GM12878 (cell line): Measurements from ENCODE around the gene TOMM22. TPM values are rescaled to one million over a fixed set of nuclear protein-coding genes. Genes with fewer than 3 reads are reported as not detected.

Source experiments
- ATAC-seq: fragments of 200-7000 bp; cut with Tn5 transposase; 3 replicates; pipeline ENCODE4 v1.9.1; 2020; ENCODE audit warnings: mild to moderate bottlenecking, moderate library complexity
- BruUV-seq: library from RNA; stranded (reverse); fragments of 400-500 nt; replicated peaks from 2 replicates; lab custom pipeline; 2021; lab: Mats Ljungman, UMichigan
- CTCF ChIA-PET: fragments of 300-600 bp; sonication (Branson Sonifier 250); formaldehyde crosslinking; extraction: SDS; loops from one replicate; lab custom pipeline; 2021; ENCODE audit warnings: inconsistent platforms; lab: Yijun Ruan, JAX
- POLR2A ChIA-PET: fragments of 350-600 bp; formaldehyde crosslinking; extraction: SDS; loops from one replicate; lab custom pipeline; 2021; ENCODE audit warnings: inconsistent platforms; lab: Charles Lee
- RAD21 ChIA-PET: fragments of 300-600 bp; sonication (Branson Sonifier 250); formaldehyde crosslinking; loops from one replicate; lab custom pipeline; 2023; ENCODE audit warnings: antibody characterized with exemption; ENCODE audit not compliant: unreplicated experiment; lab: Charles Lee
- SMC1A ChIA-PET: fragments of 300-600 bp; sonication (Branson Sonifier 250); formaldehyde crosslinking; loops from one replicate; lab custom pipeline; 2023; ENCODE audit not compliant: unreplicated experiment, uncharacterized antibody; lab: Charles Lee
- DNase-seq: peaks from one replicate; pipeline ENCODE4 v3.0.0-alpha.2; 2011; ENCODE audit warnings: low read depth, low spot score
- FAIRE-seq: peaks from 3 replicates; lab custom pipeline; 2011; peaks lifted over from hg19 to GRCh38; lab: Jason Lieb, UNC
- H2AFZ ChIP-seq: 2 replicates; pipeline ENCODE4 v1.6.0; 2011; ENCODE audit warnings: low read depth, low read length, control low read depth; ENCODE audit not compliant: control insufficient read depth
- H3K27ac ChIP-seq: 2 replicates; pipeline ENCODE4 v1.5.1; 2011; ENCODE audit warnings: control low read depth; ENCODE audit not compliant: control insufficient read depth, insufficient read depth
- H3K27me3 ChIP-seq, 2 experiments: replicated peaks in 1 of 2; 2 replicates each; pipeline versions ENCODE4 v1.6.0 to v1.6.1; 2011; ENCODE audit warnings: low read length in 1 of 2; ENCODE audit not compliant: control insufficient read depth in 2 of 2, insufficient read depth in 2 of 2
- H3K36me3 ChIP-seq, 2 experiments: 2 replicates each; pipeline ENCODE4 v1.5.1; 2011; ENCODE audit warnings: low read length in 1 of 2; ENCODE audit not compliant: control insufficient read depth in 2 of 2, insufficient read depth in 2 of 2
- H3K4me1 ChIP-seq: 2 replicates; pipeline ENCODE4 v1.6.1; 2011; ENCODE audit warnings: mild to moderate bottlenecking, low read length, moderate library complexity, mixed read lengths; ENCODE audit not compliant: control insufficient read depth, insufficient read depth
- H3K4me2 ChIP-seq: 2 replicates; pipeline ENCODE4 v1.6.0; 2011; ENCODE audit warnings: control low read depth; ENCODE audit not compliant: control insufficient read depth, insufficient read depth
- H3K4me3 ChIP-seq: fragments of 200-600 bp; sonication (generic); 2 replicates; pipeline ENCODE4 v1.5.1; 2016
- H3K79me2 ChIP-seq: 2 replicates; pipeline ENCODE4 v1.6.0; 2011; ENCODE audit warnings: low read length; ENCODE audit not compliant: control insufficient read depth, insufficient read depth
- H3K9ac ChIP-seq: 2 replicates; pipeline ENCODE4 v1.8.0; 2011; ENCODE audit warnings: low read length, control low read depth, mixed read lengths; ENCODE audit not compliant: control insufficient read depth, insufficient read depth
- H3K9me3 ChIP-seq: replicated peaks from 3 replicates; pipeline ENCODE4 v1.5.1; 2011; ENCODE audit warnings: mild to moderate bottlenecking, low read length; ENCODE audit not compliant: control insufficient read depth, insufficient read depth
- H4K20me1 ChIP-seq: 2 replicates; pipeline ENCODE4 v1.6.0; 2011; ENCODE audit not compliant: control insufficient read depth, insufficient read depth
- ASH2L ChIP-seq: fragments of 300-600, 200-600 bp; sonication (generic); IDR thresholded peaks from 2 replicates; pipeline ENCODE4 v1.6.1; 2017; ENCODE audit warnings: low read depth, mild to moderate bottlenecking, borderline replicate concordance
- CBX3 ChIP-seq: fragments of 200-600 bp; sonication (generic); IDR thresholded peaks from 2 replicates; pipeline ENCODE4 v1.6.1; 2016; ENCODE audit warnings: low read depth, borderline replicate concordance
- EED ChIP-seq: sonication (generic); IDR thresholded peaks from 2 replicates; pipeline ENCODE4 v1.6.1; 2016; ENCODE audit warnings: antibody characterized with exemption, low read depth
- FOXM1 ChIP-seq: IDR thresholded peaks from 2 replicates; pipeline ENCODE4 v1.6.1; 2012; ENCODE audit warnings: low read depth, mild to moderate bottlenecking, inconsistent platforms, low read length, moderate library complexity
- HCFC1 ChIP-seq: fragments of 150-350 bp; IDR thresholded peaks from 2 replicates; pipeline ENCODE4 v1.6.1; 2014; ENCODE audit warnings: low read length
- MEF2B ChIP-seq: fragments of 450-650 bp; IDR thresholded peaks from 2 replicates; pipeline ENCODE4 v1.6.1; 2018; ENCODE audit warnings: mild to moderate bottlenecking, moderate library complexity; ENCODE audit not compliant: partially characterized antibody, poor library complexity, severe bottlenecking
- MTA2 ChIP-seq: fragments of 450-650 bp; IDR thresholded peaks from 2 replicates; pipeline ENCODE4 v1.6.1; 2016; ENCODE audit warnings: low read depth, mild to moderate bottlenecking, moderate library complexity
- NBN ChIP-seq: fragments of 450-650 bp; IDR thresholded peaks from 2 replicates; pipeline ENCODE4 v1.6.1; 2016
- NR2F1 ChIP-seq: fragments of 450-650 bp; conservative IDR thresholded peaks from 2 replicates; pipeline ENCODE4 v1.6.1; 2017; ENCODE audit warnings: mild to moderate bottlenecking
- PAX5 ChIP-seq: IDR thresholded peaks from 2 replicates; pipeline ENCODE4 v1.6.1; 2011; ENCODE audit warnings: low read depth, low read length, borderline replicate concordance
- RAD51 ChIP-seq: fragments of 450-650 bp; IDR thresholded peaks from 2 replicates; pipeline ENCODE4 v1.6.1; 2016; ENCODE audit warnings: moderate library complexity, mild to moderate bottlenecking, inconsistent platforms
- RFX5 ChIP-seq: IDR thresholded peaks from 2 replicates; pipeline ENCODE4 v1.6.1; 2011; ENCODE audit warnings: low read depth, low read length, improper control_type of control experiment
- SP1 ChIP-seq: IDR thresholded peaks from one replicate; pipeline ENCODE4 v1.6.1; 2011; ENCODE audit warnings: low read depth, low read length
- SPI1 ChIP-seq: IDR thresholded peaks from 2 replicates; pipeline ENCODE4 v1.6.1; 2011; ENCODE audit warnings: low read depth, mild to moderate bottlenecking, low read length, moderate library complexity, borderline replicate concordance; ENCODE audit not compliant: insufficient read depth
- SREBF1 ChIP-seq: IDR thresholded peaks from 2 replicates; pipeline ENCODE4 v1.6.1; 2012; ENCODE audit warnings: mild to moderate bottlenecking, low read length
- SREBF2 ChIP-seq: IDR thresholded peaks from 2 replicates; pipeline ENCODE4 v1.6.1; 2012; ENCODE audit warnings: mild to moderate bottlenecking, low read length
- ZBED1 ChIP-seq: IDR thresholded peaks from 2 replicates; pipeline ENCODE4 v1.6.1; 2016; ENCODE audit warnings: borderline replicate concordance
- WGBS: methylation state at CpG from one replicate; pipeline ENCODE4 v1.1.6; 2016; ENCODE audit warnings: low lambda C conversion rate; ENCODE audit not compliant: insufficient replicate concordance, insufficient coverage; ENCODE audit errors: missing lambda C conversion rate; 5-methylcytosine and 5-hydroxymethylcytosine counted together
- in situ Hi-C: fragments of 300-500 bp; cut with MboI; formaldehyde crosslinking; loops from 9 replicates; pipeline ENCODE4 v1.14.3; 2018; ENCODE audit warnings: mixed read lengths
- intact Hi-C: fragments of 100-400 bp; cut with micrococcal nuclease; formaldehyde crosslinking; loops from one replicate; pipeline ENCODE4 v1.14.2; 2022; ENCODE audit not compliant: unreplicated experiment
- polyA plus RNA-seq, 11 experiments: library from polyadenylated mRNA; depleted of rRNA in 4 of 11; unstranded in 6 of 11; stranded (reverse) in 5 of 11; fragments of >200 nt; fragmentation: Nextera tagmentation in 4 of 11; fragmentation: Illumina TruSeq in 1 of 11; extraction: Ambion mirVana in 4 of 11; extraction: Trizol in 1 of 11; gene quantifications; 1 replicate in 1 of 11; 2 replicates in 10 of 11; pipeline versions ENCODE4 v1.2.1 to v1.2.3, GENCODE V29; 2011 to 2016; ENCODE audit warnings: inconsistent platforms in 2 of 11, missing spikeins in 2 of 11, low read depth in 1 of 11
- total RNA-seq, 4 experiments: library from RNA; depleted of rRNA in 3 of 4; stranded (reverse); fragments of >200 nt in 3 of 4; fragmentation: Illumina TruSeq in 1 of 4; extraction: Trizol in 1 of 4; gene quantifications; 2 replicates each; pipeline versions ENCODE4 v1.2.1 to v1.2.3, GENCODE V29; 2013 to 2021
- TF ChIP-seq, protein P1 (sequence below): IDR thresholded peaks from 2 replicates; pipeline ENCODE4 v1.6.1; 2012; ENCODE audit warnings: low read depth, low read length, improper control_type of control experiment
- TF ChIP-seq, protein P2 (sequence below): fragments of 450-650 bp; IDR thresholded peaks from 2 replicates; pipeline ENCODE4 v1.6.1; 2017; ENCODE audit warnings: low read depth, mild to moderate bottlenecking, moderate library complexity

The TOMM22 gene
- total and polyA plus RNA-seq, 10 of the 15 experiments (the other 5 are each of a cell fraction or from before 2014, with no cell fraction given): 37.6 to 197 (median 94.9) TPM

DNA sequence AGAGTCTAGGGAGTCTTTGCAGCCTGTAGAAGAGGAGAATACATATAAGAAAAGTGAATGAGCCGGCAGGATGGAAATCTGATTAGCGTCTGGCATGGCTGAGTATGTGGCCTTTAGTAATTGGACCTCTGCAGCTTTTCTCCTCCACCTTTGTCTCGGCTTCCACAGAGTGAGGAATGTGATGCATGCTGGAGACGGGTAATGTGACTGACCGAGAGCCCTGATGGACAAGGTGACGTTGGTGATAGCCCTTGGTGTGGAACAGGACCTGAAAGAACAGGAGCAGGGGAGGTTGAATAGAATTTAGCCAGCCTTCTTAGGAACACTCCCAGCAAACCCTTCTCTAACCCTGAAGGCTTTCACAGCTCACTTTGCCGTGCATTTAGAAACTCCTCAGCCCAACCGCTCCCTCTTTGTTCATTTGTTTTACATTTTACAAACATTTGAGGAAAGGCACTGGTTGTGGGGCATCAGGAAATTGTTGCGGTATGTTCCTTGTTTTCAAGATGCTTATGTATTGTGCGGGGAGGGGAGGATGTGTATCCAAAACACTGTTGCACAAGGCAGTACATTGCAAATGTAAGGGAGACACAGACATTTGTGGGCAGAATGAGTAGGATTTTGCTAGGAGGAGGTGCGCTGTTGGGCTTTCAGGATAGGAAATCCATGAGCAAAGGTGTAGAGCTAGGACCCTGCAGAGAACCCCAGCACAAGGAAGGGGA is 30.9 kb downstream of the TOMM22 start:
- H4K20me1 ChIP-seq: peaks cover 24% of the 10 kb centered on the region
- no peak overlapping the region for H3K27ac ChIP-seq
- SMC1A ChIA-PET: interaction anchor here (1.2 to 1.5 kb wide), 2 partner anchors 12 to 15 kb away, joined by 3 to 5 read pairs; no protein-coding TSS in a partner anchor
- RAD21 ChIA-PET: no interaction called here
- H3K4me1 ChIP-seq: peaks cover 17% of the 10 kb centered on the region
- in situ Hi-C loops (no loop called here), intact Hi-C loops (no loop called here)
- no peak overlapping the region for H3K4me3 ChIP-seq
- FAIRE-seq (no peak), DNase-seq (no peak), ATAC-seq (no peak)
- CTCF ChIA-PET: no interaction called here
- peak overlapping the region; percentile 8; the same call in 1 of the 2 replicates for H3K4me2 ChIP-seq
- TF ChIP-seq, protein P1, sequence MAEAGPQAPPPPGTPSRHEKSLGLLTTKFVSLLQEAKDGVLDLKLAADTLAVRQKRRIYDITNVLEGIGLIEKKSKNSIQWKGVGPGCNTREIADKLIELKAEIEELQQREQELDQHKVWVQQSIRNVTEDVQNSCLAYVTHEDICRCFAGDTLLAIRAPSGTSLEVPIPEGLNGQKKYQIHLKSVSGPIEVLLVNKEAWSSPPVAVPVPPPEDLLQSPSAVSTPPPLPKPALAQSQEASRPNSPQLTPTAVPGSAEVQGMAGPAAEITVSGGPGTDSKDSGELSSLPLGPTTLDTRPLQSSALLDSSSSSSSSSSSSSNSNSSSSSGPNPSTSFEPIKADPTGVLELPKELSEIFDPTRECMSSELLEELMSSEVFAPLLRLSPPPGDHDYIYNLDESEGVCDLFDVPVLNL: no peak
- no peak for TF ChIP-seq CBX3
- TF ChIP-seq EED: no peak
- no peak for TF ChIP-seq MEF2B
- TF ChIP-seq FOXM1: no peak
- no peak for TF ChIP-seq RAD51
- no peak for TF ChIP-seq SREBF2
- no peak for TF ChIP-seq HCFC1
- no peak for TF ChIP-seq SP1
- TF ChIP-seq ASH2L: no peak
- TF ChIP-seq NR2F1: no peak
- no peak for TF ChIP-seq SREBF1
- no peak for TF ChIP-seq ZBED1
- TF ChIP-seq, protein P2, sequence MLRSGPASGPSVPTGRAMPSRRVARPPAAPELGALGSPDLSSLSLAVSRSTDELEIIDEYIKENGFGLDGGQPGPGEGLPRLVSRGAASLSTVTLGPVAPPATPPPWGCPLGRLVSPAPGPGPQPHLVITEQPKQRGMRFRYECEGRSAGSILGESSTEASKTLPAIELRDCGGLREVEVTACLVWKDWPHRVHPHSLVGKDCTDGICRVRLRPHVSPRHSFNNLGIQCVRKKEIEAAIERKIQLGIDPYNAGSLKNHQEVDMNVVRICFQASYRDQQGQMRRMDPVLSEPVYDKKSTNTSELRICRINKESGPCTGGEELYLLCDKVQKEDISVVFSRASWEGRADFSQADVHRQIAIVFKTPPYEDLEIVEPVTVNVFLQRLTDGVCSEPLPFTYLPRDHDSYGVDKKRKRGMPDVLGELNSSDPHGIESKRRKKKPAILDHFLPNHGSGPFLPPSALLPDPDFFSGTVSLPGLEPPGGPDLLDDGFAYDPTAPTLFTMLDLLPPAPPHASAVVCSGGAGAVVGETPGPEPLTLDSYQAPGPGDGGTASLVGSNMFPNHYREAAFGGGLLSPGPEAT: no peak
- TF ChIP-seq PAX5: no peak
- no peak for TF ChIP-seq SPI1
- no peak for TF ChIP-seq RFX5
- no peak for TF ChIP-seq MTA2
- TF ChIP-seq NBN: no peak
- no peaks in the 10 kb centered on the region for H3K9me3 ChIP-seq
- no TSS peak for BruUV-seq
- H3K79me2 ChIP-seq: peaks cover 71% of the 10 kb centered on the region
- H3K9ac ChIP-seq: no peak overlapping the region
- H3K27me3 ChIP-seq: no peaks in the 10 kb centered on the region
- peaks cover 21 to 32% of the 10 kb centered on the region in 2 experiments for H3K36me3 ChIP-seq
- POLR2A ChIA-PET: interaction anchor here (1.7 kb wide), 1 partner anchor 16 kb away, joined by 4 read pairs; no protein-coding TSS in a partner anchor
- H2AFZ ChIP-seq: no peak overlapping the region
- WGBS: 94% methylated on average over 11 of the region's 11 CpGs
